Stomach smooth muscle (tissue), 2 donors: ENCODE measurements around the gene RNF113B.

ENCODE experiments used
- H3K27ac ChIP-seq: one replicate; pipeline ENCODE4 v1.7.0; 2013; ENCODE audit warnings: mild to moderate bottlenecking, low read length, inconsistent platforms
- H3K27me3 ChIP-seq, 2 donors: one replicate each; pipeline ENCODE4 v1.7.0; 2013; ENCODE audit warnings: low read length in 2 of 2; ENCODE audit not compliant: insufficient read depth in 2 of 2, control insufficient read depth in 1 of 2
- H3K36me3 ChIP-seq, 2 donors: one replicate each; pipeline ENCODE4 v1.7.0; 2013; ENCODE audit warnings: low read length in 2 of 2; ENCODE audit not compliant: control insufficient read depth in 2 of 2, insufficient read depth in 2 of 2
- H3K4me1 ChIP-seq: one replicate; pipeline ENCODE4 v1.7.0; 2013; ENCODE audit warnings: low read length; ENCODE audit not compliant: control insufficient read depth, insufficient read depth
- H3K4me3 ChIP-seq, 2 donors: one replicate each; pipeline ENCODE4 v1.7.0; 2013; ENCODE audit warnings: low read length in 2 of 2
- H3K9ac ChIP-seq, 2 donors: one replicate each; pipeline ENCODE4 v1.7.0; 2013; ENCODE audit warnings: low read length in 2 of 2, mild to moderate bottlenecking in 1 of 2
- H3K9me3 ChIP-seq, 2 donors: one replicate each; pipeline ENCODE4 v1.7.0; 2013; ENCODE audit warnings: low read length in 2 of 2; ENCODE audit not compliant: control insufficient read depth in 2 of 2
- donor health status: healthy.
- donor health status: Pancreatic carcinoma.

The RNF113B gene

DNA sequence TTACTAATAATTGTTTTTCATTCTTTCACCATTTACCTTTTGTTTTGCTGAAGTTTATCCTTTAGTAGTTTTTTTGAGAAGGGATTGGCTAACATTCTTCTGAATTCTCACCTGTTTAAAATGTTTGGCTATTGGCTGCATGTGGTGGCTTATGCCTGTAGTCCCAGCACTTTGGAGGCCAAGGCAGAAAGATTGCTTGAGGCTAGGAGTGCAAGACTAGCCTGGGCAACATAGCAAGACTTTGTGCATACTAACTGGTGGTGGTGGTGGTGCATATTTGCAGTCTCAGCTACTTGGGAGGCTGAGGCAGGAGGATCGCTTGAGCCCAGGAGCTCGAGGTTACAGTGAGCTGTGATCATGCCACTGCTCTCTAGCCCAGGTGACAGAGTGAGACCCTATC lies 27.5 kb upstream of the RNF113B start:
- no peaks in the 10 kb centered on the region for H3K27me3 ChIP-seq
- H3K4me3 ChIP-seq: no peak overlapping the region
- peaks cover 13% of the 10 kb centered on the region for H3K4me1 ChIP-seq
- no peak overlapping the region for H3K27ac ChIP-seq
- no peak overlapping the region for H3K9ac ChIP-seq
- H3K36me3 ChIP-seq: no peaks in the 10 kb centered on the region
- H3K9me3 ChIP-seq: peaks cover 4 to 9% of the 10 kb centered on the region in 2 donors

DNA sequence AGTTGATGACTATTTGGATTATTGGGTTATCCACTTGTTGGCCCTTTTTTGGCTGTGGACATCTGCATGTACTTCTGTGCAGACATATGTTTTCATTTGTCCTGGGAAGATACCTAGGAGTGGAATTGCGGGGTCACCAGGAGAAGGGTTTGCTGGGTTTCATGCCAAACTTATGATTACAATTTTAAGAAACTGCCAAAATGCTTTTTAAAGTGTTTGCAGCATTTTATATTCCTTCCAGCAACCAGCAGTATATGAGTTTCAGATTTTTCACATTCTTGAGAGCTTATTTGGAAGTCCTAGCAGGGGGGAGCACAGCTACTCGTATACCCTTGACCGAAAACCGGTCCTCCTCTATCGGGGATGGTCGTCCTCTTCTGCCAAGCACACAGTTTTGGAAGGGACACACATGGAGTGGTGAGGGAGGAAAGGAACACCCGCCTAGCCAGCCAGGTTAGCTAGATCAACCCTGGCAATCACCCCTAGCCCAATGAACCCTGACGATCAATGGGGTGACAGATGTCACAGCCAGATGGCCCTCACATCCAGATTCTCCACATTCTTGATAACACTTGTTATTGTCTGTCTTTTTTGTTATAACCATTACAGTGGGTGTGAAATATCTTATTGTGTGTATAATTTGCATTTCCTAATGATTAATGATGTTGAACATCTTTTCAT lies 26.7 kb upstream of the RNF113B start:
- Histone ChIP-seq H3K27me3 (no peaks in the 10 kb centered on the region), H3K9me3 (peaks cover 4 to 9% of the 10 kb centered on the region in 2 donors), H3K27ac (no peak overlapping the region), H3K9ac (no peak overlapping the region), H3K36me3 (no peaks in the 10 kb centered on the region), H3K4me3 (peak overlapping the region in 1 of 2 donors; percentile 15), H3K4me1 (peaks cover 13% of the 10 kb centered on the region)

DNA sequence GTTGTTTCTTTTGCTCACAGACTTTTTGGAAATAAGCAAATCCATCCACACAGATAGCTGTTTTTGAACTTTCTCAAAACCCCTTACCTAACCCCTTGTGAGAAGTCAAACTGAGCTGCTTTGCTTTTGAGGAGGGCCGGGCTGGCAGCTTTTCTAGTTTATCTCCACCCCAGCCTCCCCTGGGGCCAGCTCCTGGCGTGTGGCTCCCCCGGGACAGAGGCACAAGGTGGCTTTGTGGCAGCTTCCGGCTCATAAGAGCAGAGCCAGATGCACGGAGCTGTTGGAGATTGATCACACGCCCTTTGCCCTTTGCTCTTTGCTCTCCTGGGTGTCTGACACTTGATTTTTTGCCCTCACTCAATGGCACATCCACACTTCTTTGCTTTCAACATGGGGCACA lies 24.9 kb upstream of the RNF113B start:
- Histone ChIP-seq H3K27ac (no peak overlapping the region), H3K9me3 (peaks cover 4 to 9% of the 10 kb centered on the region in 2 donors), H3K36me3 (no peaks in the 10 kb centered on the region), H3K4me1 (peaks cover 7% of the 10 kb centered on the region), H3K4me3 (no peak overlapping the region), H3K9ac (peak overlapping the region in 1 of 2 donors; percentile 16), H3K27me3 (no peaks in the 10 kb centered on the region)

DNA sequence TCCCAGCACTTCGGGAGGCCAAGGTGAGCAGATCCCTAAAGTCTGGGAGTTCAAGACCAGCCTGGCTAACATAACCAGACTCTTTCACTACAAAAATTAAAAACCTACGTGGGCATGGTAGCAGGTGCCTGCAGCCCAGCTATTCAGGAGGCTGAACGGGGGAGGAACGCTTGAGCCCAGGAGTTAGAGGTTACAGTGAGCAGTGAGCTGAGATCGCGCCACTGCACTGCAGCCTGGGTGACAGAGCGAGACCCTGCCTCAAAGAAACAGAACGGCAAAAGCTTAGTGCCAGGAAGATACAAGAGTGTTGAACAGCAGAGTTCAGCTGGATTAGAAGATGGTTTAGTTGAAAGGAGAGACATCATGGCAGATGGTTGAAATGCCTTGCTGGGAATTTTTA lies 24.1 kb upstream of the RNF113B start:
- Histone ChIP-seq H3K4me3 (no peak overlapping the region), H3K36me3 (no peaks in the 10 kb centered on the region), H3K27me3 (no peaks in the 10 kb centered on the region), H3K9ac (no peak overlapping the region), H3K9me3 (peaks cover 2 to 8% of the 10 kb centered on the region in 2 donors), H3K4me1 (peaks cover 7% of the 10 kb centered on the region), H3K27ac (no peak overlapping the region)

DNA sequence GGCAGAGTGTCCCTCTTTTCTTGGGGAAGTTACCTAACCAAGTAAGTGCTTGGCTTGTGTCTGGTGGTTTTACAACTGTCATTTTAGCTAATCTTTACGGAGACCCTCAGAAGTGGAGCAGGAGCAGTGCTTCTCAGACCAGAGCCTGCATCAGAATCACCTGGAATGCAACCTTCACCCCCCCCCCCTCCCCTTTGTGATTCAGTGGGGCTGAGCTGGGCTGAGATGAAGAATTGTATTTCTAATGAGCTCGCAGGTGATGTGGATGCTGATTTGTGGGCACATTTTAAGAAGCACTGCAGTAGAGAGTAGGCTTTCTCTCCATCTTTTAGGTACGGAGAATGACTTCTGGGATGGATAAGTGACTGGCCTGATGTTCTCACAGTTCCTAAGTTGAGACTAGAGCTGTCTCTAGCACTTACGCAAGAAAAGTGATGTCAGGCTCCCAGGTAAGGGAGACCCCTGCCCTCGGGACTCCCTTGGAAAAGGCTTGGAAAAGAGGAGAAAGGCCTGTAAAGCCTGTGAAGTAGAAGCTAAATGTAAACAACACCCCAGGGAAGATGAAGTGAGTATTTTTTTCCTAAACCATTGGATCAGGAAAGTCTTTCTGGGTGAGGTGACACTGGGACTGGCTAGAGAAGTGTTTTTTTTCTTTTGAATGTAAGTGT lies 23.3 kb upstream of the RNF113B start:
- H3K27me3 ChIP-seq: no peaks in the 10 kb centered on the region
- H3K9me3 ChIP-seq: peaks cover 0 to 3% of the 10 kb centered on the region in 2 donors
- peaks cover 7% of the 10 kb centered on the region for H3K4me1 ChIP-seq
- no peak overlapping the region for H3K9ac ChIP-seq
- no peak overlapping the region for H3K27ac ChIP-seq
- no peak overlapping the region for H3K4me3 ChIP-seq
- no peaks in the 10 kb centered on the region for H3K36me3 ChIP-seq

DNA sequence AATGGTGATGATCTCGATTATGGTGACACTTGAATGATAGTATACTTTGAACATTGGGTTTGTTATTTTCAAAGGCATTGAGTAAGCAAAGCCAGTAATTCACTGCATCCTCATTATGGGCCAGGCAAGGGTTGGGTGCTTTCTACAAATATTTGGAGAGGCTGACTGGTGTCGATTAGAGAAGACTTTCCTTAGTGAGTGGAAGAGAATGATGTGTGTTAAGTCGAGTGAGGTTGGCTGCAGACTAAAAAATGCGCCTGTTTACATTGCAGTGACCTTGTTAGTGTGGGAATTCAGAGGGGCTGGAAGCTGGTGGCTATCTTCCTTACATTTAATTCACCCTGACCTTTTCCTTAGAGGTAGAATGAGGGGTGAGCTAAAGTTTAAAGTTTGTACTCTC lies 22.4 kb upstream of the RNF113B start:
- Histone ChIP-seq H3K27me3 (no peaks in the 10 kb centered on the region), H3K27ac (no peak overlapping the region), H3K4me1 (peaks cover 7% of the 10 kb centered on the region)

DNA sequence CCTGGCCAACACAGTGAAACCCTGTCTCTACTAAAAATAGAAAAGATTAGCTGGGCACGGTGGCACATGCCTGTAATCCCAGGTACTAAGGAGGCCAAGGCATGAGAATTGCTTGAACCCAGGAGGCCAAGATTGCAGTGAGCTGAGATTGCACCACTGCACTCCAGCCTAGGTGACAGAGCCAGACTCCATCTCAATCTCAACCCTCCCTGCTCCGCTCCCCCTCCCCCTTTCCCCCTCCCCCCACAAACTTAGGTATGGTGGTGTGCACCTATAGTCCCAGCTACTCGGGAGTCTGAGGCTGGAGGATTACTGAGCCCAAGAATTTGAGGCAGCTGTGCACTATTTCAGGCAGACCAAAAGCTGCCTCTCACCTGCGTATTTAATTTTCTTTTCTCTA lies 21.6 kb upstream of the RNF113B start:
- no peak overlapping the region for H3K4me3 ChIP-seq
- peaks cover 7% of the 10 kb centered on the region for H3K4me1 ChIP-seq
- H3K9ac ChIP-seq: no peak overlapping the region
- no peak overlapping the region for H3K27ac ChIP-seq
- H3K36me3 ChIP-seq: no peaks in the 10 kb centered on the region
- no peaks in the 10 kb centered on the region for H3K9me3 ChIP-seq
- no peaks in the 10 kb centered on the region for H3K27me3 ChIP-seq

More for the DNA sequence above, 22.4 kb upstream of the RNF113B start:
- H3K9ac ChIP-seq: no peak overlapping the region
- no peak overlapping the region for H3K4me3 ChIP-seq
- no peaks in the 10 kb centered on the region for H3K9me3 ChIP-seq
- H3K36me3 ChIP-seq: no peaks in the 10 kb centered on the region

DNA sequence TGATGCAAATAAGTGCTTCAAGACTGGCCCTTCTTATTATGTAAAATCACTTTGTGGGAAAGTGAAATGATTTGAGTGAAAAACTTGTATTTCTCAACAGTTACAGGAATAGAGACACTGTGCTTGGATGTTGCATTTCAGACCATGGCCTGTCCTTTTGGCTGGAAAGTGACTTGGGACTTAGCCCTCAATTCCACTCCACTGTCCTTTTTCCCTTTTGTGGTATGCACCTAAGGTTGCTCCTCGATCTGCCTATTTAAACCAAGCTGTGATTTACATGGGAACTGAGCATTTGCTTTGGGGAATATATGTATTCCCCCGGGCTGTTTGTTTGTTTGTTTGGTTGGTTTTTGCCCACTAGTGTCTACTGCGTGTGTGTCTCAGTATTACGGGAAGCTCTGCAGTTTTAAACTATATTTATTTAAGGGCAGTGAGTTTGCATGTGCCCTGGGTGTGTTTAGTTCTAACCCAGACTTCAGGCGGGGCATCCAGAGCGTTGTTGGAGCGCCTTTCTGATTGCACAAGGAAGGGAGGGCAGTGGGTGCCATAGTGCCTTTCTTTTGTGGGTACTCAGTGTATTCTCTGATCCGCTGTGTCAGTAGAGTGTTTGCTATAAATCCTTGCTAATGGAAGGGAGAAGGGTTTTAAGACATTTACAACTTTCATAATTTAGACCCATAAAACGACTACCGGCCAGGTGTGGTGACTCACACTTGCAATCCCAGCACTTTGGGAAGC lies 18.2 kb upstream of the RNF113B start:
- H3K36me3 ChIP-seq: no peaks in the 10 kb centered on the region
- no peak overlapping the region for H3K27ac ChIP-seq
- no peaks in the 10 kb centered on the region for H3K9me3 ChIP-seq
- no peak overlapping the region for H3K4me3 ChIP-seq
- H3K27me3 ChIP-seq: no peaks in the 10 kb centered on the region
- no peak overlapping the region for H3K9ac ChIP-seq
- H3K4me1 ChIP-seq: peaks cover 7% of the 10 kb centered on the region

DNA sequence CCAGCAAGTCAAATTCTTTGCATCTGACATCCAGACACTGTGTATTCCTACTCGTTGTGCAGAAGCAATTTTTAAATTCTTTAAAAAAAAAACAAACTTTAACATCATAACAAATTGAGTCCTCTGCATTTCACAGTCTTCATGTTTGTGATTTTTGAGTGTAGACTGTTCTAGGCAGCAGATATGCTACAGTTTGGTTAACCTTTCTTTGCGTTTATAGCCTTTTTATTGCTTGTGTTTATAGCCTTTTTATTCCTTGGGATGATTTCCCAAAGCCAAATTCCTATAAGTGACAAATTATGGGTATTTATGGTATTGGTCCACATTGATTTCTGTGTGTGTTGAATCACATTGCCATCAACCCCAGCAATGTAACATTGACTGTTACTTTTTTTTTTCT lies 14.9 kb upstream of the RNF113B start:
- Histone ChIP-seq H3K27me3 (no peaks in the 10 kb centered on the region), H3K27ac (no peak overlapping the region), H3K4me3 (no peak overlapping the region), H3K9me3 (no peaks in the 10 kb centered on the region), H3K9ac (no peak overlapping the region), H3K36me3 (no peaks in the 10 kb centered on the region), H3K4me1 (peaks cover 21% of the 10 kb centered on the region)

DNA sequence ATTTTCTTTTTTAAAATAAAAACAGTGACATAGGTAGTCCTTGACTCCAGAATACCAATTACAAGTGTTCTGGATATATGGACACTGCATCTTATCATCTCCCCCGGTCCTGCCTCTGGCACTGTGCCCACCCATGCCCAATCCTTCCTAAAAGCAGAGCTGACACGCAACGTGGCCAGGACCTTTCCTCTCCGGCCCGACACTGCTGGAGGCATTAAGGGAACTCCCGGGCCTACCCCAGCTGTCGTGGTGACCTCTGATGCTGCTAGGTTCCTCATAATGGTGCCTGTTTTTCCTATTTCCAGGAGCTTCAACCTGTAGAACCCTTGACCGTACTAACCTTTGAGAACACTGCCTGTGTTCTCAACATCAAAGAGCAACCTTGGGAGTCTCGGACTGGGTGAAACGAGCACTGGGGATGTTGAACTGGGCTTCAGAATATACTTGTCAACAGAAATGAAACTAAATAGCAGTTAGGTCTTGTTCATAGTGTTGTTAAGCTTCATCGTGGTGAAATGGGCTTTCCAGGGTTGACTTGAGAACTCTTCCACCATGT lies 13.9 kb upstream of the RNF113B start:
- no peaks in the 10 kb centered on the region for H3K36me3 ChIP-seq
- no peak overlapping the region for H3K9ac ChIP-seq
- H3K27me3 ChIP-seq: no peaks in the 10 kb centered on the region
- no peak overlapping the region for H3K27ac ChIP-seq
- H3K9me3 ChIP-seq: no peaks in the 10 kb centered on the region
- H3K4me1 ChIP-seq: peaks cover 21% of the 10 kb centered on the region
- peak overlapping the region in 1 of 2 donors; percentile 54 for H3K4me3 ChIP-seq
